Measurements from ENCODE around the gene ZNF512B. TPM values are rescaled to one million over a fixed set of nuclear protein-coding genes. Genes with fewer than 3 reads are reported as not detected.

Gene ZNF512B
- total and polyA plus RNA-seq, 12 donors: 4.6 to 14.8 (median 13.6) TPM

DNA sequence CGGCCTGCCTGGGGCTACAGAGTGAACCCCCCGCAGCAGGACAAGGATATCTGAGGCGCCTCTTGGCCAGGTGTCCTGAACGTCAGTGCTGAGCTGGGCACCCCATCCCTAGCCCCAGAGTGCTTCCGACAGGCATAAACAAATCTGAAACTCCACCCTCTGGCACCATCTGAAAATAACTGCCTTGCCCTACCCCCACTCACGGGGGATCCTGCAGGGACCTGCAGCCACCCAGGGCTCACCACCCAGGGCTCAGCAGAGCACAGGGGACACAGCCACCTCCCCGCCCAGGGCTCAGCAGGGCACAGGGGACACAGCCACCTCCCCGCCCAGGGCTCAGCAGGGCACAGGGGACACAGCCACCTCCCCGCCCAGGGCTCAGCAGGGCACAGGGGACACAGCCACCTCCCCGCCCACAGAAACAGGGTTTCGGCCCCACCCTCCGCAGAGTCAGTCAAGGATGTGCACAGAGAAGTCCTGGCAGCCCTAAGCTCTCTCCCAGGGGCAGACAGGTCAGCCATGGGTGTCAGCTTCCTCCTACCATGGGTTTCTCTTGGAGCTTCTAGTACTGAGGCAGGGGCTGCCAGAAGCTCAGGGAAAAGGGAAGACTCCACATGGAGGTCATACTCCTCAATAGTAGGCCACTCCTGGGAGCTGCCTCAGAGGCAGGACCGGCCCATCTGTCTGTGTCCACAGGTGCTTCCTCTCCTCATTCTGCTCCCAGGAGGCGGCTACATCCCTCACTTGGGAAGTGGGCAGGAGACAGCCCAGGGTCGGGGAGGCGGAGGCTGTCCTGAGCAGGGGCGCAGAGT lies 18.1 kb downstream of the ZNF512B start:
- intact Hi-C loops (cut with DNase I): no loop called here
- peak in 1 of 2 donors; percentile 61 for DNase-seq
- Histone ChIP-seq H3K4me3 (peak overlapping the region in 6 of 10 donors; percentile 23 to 46 (median 40)), H3K9me3 (no peaks in the 10 kb centered on the region), H3K27ac (peak overlapping the region; percentile 34 to 98 (median 93)), H3K36me3 (peaks cover 0 to 3% (median 0%) of the 10 kb centered on the region in 9 donors), H3K27me3 (no peaks in the 10 kb centered on the region), H3K4me1 (peaks cover 41 to 92% (median 87%) of the 10 kb centered on the region in 9 donors)
- peak in 6 of 8 donors; percentile 0 to 24 (median 8) for ATAC-seq
- TF ChIP-seq, protein P1, sequence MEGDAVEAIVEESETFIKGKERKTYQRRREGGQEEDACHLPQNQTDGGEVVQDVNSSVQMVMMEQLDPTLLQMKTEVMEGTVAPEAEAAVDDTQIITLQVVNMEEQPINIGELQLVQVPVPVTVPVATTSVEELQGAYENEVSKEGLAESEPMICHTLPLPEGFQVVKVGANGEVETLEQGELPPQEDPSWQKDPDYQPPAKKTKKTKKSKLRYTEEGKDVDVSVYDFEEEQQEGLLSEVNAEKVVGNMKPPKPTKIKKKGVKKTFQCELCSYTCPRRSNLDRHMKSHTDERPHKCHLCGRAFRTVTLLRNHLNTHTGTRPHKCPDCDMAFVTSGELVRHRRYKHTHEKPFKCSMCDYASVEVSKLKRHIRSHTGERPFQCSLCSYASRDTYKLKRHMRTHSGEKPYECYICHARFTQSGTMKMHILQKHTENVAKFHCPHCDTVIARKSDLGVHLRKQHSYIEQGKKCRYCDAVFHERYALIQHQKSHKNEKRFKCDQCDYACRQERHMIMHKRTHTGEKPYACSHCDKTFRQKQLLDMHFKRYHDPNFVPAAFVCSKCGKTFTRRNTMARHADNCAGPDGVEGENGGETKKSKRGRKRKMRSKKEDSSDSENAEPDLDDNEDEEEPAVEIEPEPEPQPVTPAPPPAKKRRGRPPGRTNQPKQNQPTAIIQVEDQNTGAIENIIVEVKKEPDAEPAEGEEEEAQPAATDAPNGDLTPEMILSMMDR (IDR thresholded peaks at IDR 0.05): no peak
- WGBS, 2 donors: 45 to 59% methylated on average over 15 to 17 of the region's 17 CpGs

DNA sequence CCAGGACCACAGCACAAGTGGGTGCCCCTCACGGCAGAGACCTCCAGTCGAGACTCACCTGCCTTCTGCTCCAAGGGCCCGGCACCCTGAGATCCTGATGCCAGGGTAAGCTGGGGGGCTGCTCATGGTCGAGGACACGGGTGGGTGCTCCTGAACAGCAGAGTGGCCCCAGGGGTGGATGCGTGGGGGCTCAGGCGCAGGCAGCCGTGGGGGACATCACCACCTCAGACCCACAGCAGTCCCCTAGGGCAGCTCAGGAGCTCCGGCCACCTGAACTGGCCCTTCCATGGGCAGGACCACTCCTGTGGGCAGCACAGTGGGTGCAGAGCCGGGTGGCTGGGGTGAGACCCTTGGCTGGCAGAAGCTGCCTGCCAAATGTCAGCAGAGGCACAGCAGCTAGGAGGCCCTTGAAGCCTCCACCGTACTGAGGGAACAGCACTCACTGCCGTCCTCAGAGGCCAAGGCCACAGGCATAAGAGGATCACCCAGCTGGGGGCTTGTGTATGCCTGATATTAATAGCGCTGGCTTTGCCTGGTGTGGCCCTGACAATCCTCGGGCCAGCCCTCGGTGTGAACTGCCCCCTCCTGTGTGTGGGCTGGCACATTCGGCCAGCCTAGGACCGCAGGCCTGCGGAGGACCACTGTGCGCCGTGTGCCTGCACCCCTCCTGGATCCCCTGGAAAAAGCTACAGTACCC lies 18.9 kb downstream of the ZNF512B start:
- ATAC-seq (peak; percentile 6 to 51 (median 32)), DNase-seq (no peak)
- TF ChIP-seq, protein P1 (IDR thresholded peaks at IDR 0.05): no peak
- 39 to 59% methylated on average over 20 of the region's 20 CpGs for WGBS, 2 donors
- no peaks in the 10 kb centered on the region for H3K27me3 ChIP-seq
- intact Hi-C loops (cut with DNase I): no loop called here
- peak overlapping the region in 9 of 10 donors; percentile 5 to 46 (median 36) for H3K4me3 ChIP-seq
- H3K36me3 ChIP-seq: peaks cover 0 to 9% (median 1%) of the 10 kb centered on the region in 9 donors
- peak overlapping the region; percentile 34 to 98 (median 93) for H3K27ac ChIP-seq
- H3K4me1 ChIP-seq: peaks cover 41 to 98% (median 90%) of the 10 kb centered on the region in 9 donors
- H3K9me3 ChIP-seq: no peaks in the 10 kb centered on the region

DNA sequence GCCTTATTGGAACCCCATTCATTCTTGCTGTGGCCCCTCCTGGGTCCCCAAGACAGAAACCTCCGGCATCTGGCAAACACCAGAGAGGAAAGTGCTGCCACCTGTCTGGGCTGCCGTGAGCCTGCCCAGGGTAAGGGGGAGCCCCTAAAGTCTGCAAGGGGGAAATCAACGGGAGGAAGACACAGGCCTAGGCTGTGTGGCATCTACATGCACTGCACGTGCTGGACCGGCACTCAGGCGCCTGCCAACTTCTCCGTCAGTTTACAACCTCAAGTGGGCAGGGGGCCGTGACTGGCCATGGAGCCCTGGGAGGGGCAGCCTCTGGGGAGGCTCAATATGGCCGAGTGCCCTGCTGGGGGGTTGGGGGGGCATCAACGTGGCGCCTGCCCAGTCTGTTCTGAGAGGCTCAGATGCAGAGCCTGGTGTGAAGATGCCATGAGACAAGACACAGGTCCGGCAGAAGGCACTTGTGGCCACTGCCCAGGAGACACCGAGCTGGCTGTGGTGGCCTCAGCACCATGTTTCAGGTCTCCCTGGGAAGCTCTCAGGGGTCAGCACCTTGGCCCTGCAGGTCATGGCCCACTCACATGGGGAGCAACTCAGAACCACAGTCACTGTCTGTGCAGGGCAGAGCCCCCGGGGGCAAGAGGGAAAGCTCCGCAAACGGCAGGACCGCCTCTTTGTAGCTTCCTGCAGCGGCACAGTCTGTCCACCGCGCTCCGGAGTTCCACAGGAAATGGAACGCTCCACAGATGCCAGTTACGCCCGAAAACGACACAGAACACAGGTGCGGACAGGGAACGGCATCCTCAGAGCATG lies 21.9 kb downstream of the ZNF512B start:
- Histone ChIP-seq H3K27ac (peak overlapping the region; percentile 36 to 98 (median 76)), H3K27me3 (no peaks in the 10 kb centered on the region), H3K4me1 (peaks cover 42 to 98% (median 84%) of the 10 kb centered on the region in 9 donors), H3K36me3 (peaks cover 0 to 37% (median 27%) of the 10 kb centered on the region in 9 donors), H3K4me3 (peak overlapping the region in 1 of 10 donors; percentile 25), H3K9me3 (no peaks in the 10 kb centered on the region)
- DNase-seq: peak in 1 of 2 donors; percentile 26
- ATAC-seq: no peak
- intact Hi-C loops (cut with DNase I): no loop called here
- 36 to 57% methylated on average over 27 of the region's 27 CpGs for WGBS, 2 donors
- TF ChIP-seq, protein P1 (IDR thresholded peaks at IDR 0.05): no peak

Data from heart right ventricle (tissue), 16 donors.